ENCODE results near the gene SPATA9.
A peak's percentile ranks its signal among the peaks of the same experiment; 100 is the strongest.
"Not testable (repeated sequence)": the region's sequence is repeated elsewhere in the genome, so short reads cannot be mapped to it uniquely, and the experiment has no call there.

SPATA9 gene

DNA sequence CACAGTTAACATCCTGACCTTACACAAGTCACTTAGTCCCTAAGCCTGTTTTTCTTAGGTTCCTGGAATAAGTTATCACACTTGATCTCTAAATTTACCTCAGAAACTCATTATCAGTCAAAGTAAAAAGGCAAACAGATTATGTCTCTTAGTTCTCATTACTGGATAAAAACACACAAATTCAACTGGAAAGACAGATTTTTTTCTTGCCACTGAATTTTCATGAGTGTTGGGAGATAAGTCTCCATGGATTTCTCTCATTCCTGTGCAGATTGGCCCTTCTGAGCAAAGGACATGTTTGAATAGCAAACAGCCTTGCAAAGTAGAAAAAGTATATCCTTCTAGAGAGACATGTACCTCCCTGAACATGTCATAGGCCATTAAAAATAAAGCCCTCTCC is 10.2 kb downstream of the SPATA9 start:
- FAIRE-seq: no peak

DNA sequence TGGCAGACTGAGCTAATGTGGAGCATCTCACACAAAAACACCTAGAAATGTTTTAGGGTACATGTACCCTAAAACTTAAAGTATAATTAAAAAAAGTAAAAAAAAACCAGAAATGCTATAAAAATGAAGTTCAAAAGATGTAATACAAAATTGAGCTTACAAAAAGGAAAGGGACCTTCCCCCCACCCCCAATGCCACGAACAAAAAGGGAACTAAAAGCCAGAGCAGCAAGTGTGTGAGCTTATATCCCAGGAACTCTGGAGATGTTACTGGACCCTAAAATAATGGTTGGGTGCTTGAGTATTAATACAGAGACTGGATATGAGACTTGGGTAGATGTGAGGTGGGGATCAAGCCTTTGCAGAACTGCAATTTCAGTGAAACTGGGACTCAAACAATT is 11.0 kb downstream of the SPATA9 start:
- FAIRE-seq: no peak

DNA sequence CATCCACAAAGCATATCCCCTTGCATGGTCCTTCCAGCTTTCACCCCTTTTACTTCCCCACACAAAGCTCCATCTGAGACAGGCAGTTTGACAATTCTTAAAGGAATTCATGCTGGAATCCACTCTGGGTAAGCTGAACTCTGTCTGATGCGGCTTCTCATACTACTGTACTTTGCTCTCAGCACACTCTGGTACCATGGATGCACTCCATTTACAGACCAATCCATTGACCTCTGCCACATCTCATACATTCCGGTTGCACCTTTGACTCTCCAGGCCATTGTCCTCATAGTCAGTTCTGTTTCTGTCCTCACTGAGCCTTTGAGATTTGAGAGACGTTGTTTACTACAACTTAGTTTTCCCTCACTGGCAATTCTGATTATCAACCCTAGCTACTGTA is 12.2 kb downstream of the SPATA9 start:
- no peak for FAIRE-seq

DNA sequence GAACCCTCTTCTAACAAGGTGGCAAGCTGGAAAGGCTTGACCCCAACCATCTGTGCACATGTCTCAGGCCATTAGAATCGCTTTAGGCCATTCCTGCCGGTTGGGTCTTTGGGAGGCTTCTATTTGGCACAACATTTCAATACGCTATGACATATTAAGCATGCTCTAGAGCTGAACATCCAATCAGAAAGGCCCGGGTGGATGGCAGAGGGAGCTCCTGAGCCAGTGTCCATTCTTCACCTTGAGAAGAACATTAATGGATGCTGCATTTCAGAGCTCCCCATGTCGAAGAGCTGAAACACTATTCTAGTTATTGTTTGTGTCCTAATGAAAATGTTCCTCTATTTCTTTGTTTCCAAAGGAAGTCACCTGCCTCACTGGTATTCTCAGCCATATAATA is 12.8 kb downstream of the SPATA9 start:
- no peak for FAIRE-seq

DNA sequence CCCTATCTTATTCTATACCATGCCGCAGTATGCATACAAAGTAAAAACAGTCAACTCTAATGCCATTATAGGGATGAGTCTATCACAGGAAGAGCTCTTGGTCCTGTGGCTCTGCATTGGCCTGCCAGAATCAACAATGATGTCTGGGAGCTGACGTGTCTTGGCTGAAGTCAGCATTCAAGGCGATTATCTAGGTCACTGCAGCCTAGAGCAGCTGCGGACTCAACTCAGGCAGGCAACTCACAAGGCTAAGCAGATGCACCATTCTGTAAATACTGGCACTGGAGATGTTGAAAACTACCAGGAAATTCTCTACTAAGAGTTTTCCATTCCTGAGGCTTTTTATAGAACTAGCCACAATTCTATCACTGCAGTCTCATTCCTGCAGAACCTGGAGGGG is 13.3 kb downstream of the SPATA9 start:
- FAIRE-seq: no peak

DNA sequence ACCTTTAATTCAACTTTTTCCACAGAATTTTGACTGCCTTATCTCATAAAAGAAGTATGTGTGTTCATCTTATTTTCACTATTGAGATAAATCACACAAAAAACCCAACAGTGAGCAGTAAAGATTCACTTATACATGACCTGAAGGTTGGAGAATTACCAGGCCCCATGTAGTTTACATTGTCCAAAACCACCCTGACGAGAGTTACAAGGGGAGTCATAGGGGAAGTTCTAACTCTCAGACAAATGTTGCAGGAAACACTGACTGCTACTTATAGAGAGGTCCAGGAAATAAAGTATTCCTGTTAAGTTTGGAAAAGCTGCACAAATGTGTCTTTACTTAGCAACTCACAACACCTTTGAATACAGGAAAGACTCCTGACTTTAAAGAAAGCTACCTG is 14.1 kb downstream of the SPATA9 start:
- no peak for FAIRE-seq

DNA sequence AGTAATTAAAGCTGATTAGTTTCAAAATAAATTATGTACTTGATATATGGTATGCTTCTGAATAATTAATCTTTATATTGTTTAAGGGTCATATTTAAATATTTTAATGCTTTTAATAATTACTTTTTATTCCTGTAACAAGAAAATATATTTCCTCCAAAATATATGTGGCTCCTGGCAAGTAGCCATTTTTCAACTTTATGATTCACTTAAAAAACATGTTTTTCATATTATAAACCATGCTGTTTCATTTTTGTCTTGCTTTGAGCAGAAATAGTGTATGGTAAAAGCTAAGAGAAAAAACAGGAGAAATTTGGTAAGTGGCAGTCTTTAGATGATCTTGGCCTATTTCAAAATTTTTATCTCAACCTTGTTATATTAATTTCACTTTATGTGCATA is 14.6 kb downstream of the SPATA9 start:
- FAIRE-seq: no peak

DNA sequence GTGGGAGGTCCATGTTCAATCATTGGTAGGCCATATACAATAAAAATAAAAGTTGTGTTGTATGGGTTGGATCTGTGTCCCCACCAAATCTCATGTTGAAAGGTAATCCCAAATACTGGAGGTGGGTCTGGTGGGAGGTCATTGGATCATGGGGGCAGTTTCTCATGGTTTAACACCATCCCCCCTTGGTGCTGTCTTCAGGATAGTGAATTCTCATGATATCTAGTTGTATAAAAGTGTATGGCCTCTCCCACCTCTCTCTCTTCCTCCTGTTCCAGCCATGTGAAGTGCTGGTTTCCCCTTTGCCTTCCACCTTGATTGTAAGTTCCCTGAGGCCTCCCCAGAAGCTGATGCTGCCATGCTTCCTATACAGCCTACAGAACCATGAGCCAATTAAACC is 15.1 kb downstream of the SPATA9 start:
- FAIRE-seq: no peak

DNA sequence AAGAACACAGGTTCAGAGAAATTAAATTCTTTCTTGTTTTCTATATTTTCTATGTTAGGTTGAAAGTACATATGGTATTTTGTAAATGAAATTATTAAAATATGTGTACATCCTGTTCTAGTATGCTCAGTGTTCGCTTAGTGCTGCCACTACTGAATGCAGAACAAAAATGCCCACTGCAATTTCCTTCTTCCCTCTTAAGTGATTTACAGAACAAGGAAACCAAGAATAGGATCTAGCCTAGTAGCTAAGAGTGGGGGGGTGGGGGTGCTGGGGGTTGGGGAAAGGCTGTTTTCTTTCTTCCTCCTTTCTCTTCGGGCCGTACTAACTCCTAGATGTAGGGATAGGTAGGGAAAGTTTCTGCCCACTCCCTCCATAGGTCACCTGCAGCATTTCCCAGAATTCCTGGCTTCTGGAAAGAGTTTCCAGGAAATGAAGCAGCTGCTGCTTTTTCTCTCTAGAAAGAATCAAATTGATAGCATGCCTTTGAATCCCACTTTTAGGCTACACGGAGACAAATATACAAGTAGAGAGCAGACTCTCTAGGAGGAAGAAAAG is 15.7 kb downstream of the SPATA9 start:
- no peak for FAIRE-seq

DNA sequence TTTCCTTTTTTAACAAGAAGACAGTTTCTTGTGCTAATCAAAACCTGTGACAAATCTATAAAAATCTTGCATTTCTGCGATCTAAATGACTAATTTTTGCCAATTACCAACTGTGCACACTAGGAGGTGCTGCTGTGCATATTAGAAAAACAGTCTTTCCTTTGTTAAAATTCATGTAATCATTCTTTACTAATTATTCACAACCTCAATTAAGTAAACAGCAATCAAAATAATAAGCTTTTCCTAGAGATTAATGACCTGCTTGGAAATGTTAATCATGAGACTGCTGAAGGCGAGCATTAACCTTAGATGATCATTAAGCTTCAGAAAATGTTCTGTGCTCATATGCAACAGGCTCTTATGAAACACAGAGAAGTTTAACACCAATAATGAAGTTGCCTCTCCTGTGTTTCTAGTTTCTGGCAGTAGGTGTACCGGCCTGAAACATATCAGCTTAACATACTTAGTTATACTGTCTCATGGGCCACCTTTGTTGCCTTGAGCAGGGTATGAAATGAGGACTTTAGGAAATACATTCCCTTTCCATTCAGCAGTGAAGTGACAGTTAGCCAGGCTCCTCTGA is 18.5 kb downstream of the SPATA9 start:
- peak; percentile 96 for FAIRE-seq

DNA sequence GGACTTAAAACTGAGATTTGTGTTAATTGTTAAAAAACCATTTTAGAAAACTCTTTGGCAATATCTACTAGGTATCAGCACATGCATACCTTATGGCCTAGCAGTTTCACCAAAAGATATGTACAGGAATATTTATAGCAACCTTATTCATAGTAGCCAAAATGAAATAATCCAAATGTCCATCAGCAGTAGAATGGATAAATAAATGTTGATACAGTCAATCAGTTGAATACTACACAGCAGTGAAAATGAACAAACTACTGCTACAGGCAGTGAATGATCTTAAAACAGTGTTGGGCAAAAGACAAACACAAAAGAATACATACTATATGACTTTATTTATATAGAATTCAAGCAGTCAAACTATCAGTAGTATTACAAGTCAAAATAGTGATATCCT is 19.8 kb downstream of the SPATA9 start:
- FAIRE-seq: no peak

DNA sequence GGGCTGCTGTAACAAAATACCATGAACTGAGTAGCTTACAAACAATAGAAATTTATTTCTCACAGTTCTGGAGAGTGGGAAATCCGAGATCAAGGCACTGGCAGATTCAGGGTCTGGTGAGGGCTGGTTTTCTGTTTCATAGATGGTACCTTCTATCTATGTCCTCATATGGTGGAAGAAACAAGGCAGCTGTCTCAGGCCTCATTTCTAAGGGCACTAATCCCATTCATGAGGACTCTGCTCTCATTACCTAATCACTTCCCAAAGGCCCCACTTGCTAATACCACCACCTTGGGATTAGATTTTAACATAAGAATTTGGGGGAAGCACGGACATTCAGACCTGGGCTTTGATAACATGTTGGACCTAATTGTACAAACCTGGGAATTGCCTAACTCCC is 22.7 kb downstream of the SPATA9 start:
- FAIRE-seq: no peak

DNA sequence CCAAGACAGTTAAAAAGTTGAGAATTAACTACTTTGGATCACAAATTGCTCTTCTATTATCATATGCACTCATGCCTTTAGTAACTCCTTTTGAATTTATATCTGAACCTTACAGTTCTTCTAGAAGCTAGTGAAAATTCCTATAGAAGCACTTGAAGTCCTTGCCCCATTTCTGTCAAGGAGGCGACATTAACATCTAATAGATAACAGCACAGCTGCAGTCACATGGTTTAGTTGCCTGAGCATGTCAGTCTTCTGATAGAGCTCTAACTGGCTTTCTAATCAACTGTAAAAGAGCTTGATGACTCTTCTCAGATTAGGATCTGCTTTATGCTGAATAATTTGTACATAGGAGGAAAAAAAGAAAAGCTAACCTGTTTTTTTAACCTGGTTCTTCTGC is 27.2 kb downstream of the SPATA9 start:
- FAIRE-seq: no peak

DNA sequence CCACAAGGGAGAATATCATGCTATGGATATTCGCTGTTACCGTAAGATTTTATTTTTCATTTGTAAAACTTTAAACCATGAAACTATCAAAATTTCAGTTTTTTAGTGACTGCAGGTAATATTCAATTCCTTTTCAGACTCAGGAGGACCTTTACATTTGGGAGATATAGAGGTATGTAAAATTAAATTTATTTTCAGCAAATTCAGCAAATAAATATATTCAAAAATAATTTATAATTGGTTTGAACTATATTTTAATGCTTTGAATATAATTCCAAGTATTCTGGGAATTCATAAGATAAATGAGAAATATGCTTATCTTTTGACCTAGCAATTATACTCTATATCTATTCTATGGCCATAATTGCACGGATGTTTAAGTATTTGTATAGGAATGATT is 28.6 kb downstream of the SPATA9 start:
- no peak for FAIRE-seq

DNA sequence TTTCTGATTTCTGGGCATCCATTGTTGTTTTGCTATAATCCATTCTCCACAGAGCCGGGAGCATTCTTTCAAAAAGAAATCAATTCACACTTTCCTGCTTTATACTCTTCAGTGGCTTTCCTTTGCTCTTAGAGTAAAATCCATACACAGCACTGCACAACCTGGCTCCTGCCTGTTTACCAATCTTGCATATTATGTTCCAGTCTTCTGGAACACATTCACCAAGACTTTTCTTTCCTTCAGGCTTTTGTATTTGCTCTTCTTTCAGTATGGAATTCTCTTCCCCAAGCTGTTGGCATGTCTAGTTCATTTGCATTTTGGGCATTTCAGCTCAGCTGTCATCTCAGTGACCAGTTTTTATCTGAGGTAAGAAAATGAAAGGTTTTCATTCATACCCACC is 29.9 kb downstream of the SPATA9 start:
- FAIRE-seq: no peak

DNA sequence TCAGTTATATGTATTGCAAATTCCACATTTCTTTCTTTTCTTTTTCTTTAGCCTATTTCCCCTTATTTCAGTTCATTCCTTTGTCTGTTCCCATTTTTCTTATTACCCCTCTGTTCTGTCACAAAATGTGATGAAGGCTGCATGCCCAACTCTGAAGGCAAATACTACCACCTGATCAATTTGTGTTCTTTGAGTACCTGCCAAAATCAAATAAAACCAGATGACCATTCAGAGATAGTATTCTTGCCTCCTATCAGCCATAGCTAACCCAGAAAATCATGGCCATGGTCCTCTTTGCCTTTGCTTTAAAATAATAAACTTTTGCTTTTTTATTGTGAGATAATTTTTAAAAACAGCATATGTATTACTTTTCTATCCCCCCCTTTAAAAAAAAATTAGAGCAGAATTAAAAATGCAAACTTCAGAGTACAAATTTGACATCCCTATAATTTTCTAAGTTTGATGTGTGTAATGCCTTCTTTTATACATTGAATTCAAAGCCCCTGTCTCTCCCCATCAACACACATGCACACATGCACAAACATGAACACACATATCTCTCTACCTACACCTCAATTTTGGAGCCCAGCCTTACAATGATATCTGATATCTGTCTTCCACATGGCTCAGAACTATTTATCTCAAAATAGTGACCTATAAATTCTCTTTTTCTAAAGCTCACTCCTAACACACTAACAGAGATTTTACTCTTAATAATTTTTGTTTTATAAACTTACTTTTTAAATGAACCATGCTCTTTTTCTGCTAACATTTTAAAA is 32.8 kb downstream of the SPATA9 start:
- FAIRE-seq: no peak

DNA sequence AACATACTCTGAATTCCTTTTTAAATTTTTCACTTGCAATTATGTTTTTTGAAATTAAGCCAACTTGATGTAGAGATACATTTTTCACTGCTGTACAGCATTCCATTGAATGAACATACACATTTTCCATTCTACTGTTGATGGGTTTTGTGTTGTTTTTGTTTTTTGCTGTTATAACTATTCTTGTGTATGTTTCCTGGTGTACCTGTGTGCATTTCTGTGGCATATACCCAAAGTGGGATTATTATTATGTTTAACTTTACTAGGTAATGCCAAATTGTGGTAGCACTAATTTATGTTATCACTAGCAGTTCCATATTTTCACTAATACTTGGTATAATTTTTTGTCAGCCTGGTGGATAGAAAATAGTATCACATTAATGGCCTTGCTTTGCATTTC is 33.5 kb downstream of the SPATA9 start:
- no peak for FAIRE-seq

DNA sequence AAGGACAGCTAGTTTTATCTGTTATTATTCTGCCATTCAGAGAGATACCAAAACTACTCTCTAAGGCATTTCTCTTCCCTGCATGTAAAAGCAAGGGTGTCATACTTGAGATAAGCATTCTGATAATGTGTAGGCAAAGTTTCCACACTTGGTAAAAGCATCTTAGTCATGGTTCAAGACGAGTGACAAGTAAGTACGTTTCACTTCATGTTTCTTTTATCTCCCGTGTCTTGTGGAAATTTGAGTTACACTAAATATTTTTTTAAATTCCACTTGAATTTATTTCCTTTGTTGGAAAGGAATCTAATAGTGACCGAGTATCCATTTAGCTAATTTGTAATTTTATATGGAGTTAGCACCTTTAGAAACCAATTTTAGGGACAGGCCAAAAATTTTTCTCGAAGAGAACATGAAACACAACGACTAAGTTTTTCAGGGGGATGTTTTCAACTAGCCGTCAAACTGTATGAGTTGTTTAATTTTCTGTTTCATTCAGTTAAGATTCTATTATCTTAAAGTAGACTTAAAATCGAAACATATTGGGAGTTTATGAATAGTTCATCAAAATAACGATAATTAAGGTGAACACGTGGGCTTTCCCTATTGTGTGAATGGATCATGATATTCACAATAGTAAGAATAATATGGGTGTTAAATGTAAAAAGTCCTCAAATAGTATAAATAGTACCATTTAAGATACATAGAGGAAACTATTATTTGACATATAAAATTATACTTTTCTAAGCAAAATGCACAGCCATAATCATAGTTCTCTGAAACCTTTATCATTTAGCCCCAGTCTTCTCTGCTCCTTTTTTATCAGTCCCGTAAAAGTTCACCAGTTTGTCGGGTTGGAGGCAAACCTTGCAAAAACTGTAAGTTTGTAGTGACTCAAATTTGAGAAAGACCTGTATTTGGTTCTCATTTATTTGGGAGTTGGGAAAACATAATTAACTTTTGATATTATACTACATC is 34.6 kb downstream of the SPATA9 start:
- no peak for FAIRE-seq

DNA sequence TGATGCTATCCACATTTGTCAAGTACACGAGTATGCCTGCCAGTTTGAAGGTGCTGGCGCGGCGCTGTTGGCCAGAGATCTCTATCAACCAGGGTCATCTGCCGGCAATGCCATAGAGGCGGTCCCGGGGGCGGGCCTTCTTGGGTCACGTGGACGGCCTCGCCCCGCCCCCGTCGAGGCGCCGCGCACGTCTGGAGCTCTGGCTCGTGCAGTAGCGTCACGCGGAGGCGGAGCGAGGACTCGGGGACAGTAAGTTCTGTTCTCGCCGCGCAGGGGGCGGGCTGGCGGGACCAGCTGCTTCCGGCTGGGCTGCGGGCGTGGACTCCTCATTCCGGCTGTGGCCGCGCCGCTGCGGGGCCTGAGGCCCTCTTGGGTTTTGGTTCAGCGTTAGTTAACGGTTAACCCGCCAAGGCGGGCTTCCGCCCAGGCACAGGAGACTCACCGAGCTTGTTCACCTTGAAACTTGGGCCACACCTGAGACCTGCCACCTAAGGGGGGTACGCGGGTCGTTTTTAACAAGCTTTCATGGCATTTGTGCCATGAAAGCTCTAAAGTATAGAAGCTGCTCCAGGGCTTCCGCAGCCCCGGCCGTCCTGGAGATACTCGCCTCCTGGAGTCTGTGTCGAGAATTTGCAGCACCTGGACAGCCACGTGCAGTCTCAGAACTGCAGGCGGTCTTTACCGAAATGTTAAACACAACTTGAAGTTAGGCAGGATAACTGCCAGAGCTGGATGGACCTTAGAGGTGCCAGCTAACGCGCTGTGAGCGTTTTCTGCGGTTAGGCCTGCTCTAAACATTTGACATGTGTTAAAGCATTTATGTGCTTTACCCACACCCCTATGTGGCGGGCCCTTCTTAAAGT is 36.0 kb downstream of the SPATA9 start, which contains the start of gene RFESD:
Gene RFESD (plus strand): TSS at position 209 of the 863 bp plus-strand sequence. CDS start 5,495 bp downstream, outside the sequence.
- peak; percentile 81 for FAIRE-seq

DNA sequence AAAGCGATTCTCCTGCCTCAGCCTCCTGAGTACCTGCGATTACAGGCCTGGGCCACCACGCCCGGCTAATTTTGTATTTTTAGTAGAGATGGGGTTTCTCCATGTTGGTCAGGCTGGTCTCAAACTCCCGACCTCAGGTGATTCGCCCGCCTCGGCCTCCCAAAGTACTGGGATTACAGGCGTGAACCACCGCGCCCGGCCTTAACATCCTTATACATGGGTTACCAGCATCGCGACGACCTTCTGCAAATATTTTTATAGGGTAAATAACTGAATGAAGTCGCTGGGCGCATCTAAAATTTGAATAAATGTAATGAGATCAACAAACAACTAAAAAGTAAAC is 36.6 kb downstream of the SPATA9 start:
- FAIRE-seq: not testable (repeated sequence)

DNA sequence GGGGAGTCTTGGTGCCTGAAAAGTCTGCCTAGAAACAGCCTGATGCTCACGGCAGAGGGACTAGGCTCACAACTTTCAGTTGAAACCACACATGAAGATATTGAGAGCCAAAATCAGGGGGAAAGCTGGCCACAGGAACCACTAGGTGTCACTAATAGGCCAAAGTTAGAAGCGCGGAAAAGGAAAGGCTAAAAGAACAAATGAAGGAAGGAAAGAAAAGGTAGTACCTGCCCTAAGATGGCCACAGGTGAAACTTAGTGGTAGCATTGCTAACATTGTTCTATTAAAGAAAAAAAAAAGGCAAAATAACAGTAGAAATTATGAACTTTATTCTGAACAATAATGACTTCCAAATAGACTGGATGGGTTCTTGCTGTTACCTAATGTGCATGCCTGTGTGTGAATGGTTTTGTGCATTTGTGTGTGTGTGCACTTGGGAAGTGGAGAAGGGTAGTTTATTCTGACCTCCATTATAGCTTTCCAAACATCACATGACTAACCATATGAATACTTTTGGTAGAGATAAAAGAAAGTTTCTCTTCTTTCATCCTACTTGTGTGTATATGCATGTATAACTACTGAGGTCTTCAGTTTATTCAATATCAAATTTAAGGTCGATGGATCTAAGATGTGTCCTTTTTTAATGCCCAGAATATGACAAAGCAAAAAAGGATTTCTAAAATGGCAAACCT is 38.3 kb downstream of the SPATA9 start:
- FAIRE-seq: no peak

DNA sequence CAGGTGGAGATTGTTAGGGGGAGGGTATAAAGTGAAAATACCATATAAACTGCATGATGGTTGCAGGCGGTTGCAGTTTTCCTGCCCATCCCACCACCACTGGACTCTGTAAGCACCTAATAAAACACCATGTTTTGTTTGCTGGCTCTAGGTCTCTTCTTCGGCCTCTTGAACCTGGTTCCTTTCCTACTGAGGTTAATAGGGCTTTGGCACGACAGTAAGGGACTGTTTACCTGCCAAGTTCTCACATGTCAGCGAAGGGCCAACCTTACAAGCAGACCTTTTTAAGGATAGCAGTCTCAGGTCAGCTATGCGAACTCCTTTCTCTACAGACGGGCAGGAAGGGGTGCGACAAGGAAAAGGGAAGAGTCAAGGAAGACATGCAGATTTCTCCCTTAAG is 39.6 kb downstream of the SPATA9 start:
- FAIRE-seq: no peak
